ENCODE measurements around the gene CLCN3. TPM values are rescaled to one million over a fixed set of nuclear protein-coding genes. Genes with fewer than 3 reads are reported as not detected.

The CLCN3 gene
- total and polyA plus RNA-seq, 10 of the 15 experiments (the other 5 are each of a cell fraction or from before 2014, with no cell fraction given), result 4.0 to 22.8 (median 11.8) TPM

GRCh38 chr4:169571435-169571834, 48.9 kb upstream of the CLCN3 start (continued):
- TF ChIP-seq BCLAF1 (IDR thresholded peaks at IDR 0.05), result no peak
- TF ChIP-seq YBX1 (IDR thresholded peaks at IDR 0.05), result no peak
- TF ChIP-seq, protein P1, sequence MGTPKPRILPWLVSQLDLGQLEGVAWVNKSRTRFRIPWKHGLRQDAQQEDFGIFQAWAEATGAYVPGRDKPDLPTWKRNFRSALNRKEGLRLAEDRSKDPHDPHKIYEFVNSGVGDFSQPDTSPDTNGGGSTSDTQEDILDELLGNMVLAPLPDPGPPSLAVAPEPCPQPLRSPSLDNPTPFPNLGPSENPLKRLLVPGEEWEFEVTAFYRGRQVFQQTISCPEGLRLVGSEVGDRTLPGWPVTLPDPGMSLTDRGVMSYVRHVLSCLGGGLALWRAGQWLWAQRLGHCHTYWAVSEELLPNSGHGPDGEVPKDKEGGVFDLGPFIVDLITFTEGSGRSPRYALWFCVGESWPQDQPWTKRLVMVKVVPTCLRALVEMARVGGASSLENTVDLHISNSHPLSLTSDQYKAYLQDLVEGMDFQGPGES (IDR thresholded peaks at IDR 0.05), result no peak
- TF ChIP-seq ZNF687 (IDR thresholded peaks at IDR 0.05), result no peak
- no peak for TF ChIP-seq BHLHE40 (IDR thresholded peaks at IDR 0.05; ENCODE audit: borderline replicate concordance in 1 of 2, low read depth in 2 of 2, low read length in 1 of 2)
- no peak for TF ChIP-seq POLR2AphosphoS2 (IDR thresholded peaks at IDR 0.05; ENCODE audit: low read depth, low read length)
- no peak for TF ChIP-seq EGR1 (IDR thresholded peaks at IDR 0.05; ENCODE audit: borderline replicate concordance in 1 of 2, low read depth in 2 of 2, low read length in 2 of 2)
- TF ChIP-seq, protein P2, sequence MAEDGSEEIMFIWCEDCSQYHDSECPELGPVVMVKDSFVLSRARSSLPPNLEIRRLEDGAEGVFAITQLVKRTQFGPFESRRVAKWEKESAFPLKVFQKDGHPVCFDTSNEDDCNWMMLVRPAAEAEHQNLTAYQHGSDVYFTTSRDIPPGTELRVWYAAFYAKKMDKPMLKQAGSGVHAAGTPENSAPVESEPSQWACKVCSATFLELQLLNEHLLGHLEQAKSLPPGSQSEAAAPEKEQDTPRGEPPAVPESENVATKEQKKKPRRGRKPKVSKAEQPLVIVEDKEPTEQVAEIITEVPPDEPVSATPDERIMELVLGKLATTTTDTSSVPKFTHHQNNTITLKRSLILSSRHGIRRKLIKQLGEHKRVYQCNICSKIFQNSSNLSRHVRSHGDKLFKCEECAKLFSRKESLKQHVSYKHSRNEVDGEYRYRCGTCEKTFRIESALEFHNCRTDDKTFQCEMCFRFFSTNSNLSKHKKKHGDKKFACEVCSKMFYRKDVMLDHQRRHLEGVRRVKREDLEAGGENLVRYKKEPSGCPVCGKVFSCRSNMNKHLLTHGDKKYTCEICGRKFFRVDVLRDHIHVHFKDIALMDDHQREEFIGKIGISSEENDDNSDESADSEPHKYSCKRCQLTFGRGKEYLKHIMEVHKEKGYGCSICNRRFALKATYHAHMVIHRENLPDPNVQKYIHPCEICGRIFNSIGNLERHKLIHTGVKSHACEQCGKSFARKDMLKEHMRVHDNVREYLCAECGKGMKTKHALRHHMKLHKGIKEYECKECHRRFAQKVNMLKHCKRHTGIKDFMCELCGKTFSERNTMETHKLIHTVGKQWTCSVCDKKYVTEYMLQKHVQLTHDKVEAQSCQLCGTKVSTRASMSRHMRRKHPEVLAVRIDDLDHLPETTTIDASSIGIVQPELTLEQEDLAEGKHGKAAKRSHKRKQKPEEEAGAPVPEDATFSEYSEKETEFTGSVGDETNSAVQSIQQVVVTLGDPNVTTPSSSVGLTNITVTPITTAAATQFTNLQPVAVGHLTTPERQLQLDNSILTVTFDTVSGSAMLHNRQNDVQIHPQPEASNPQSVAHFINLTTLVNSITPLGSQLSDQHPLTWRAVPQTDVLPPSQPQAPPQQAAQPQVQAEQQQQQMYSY (CRISPR knock-in tag; IDR thresholded peaks at IDR 0.05), result no peak
- no peak for TF ChIP-seq RBBP5 (conservative IDR thresholded peaks at IDR 0.05)
